Body of pancreas (tissue), 4 donors: ENCODE measurements around the gene PTH1R. TPM values are rescaled to one million over a fixed set of nuclear protein-coding genes. Genes with fewer than 3 reads are reported as not detected.

Experiments
- ATAC-seq: fragments of 150-250 bp; one replicate; pipeline ENCODE4 v1.9.1; 2016
- DNase-seq, 4 donors: peaks; one replicate each; pipeline ENCODE4 v3.0.0-alpha.2; 2019
- H3K27ac ChIP-seq, 4 donors: fragments of 200-600 bp; sonication (generic); 1 replicate in 3 of 4; 2 replicates in 1 of 4; pipeline versions ENCODE4 v1.5.1 to v1.6.1; 2016 to 2019; ENCODE audit warnings: mild to moderate bottlenecking in 1 of 4, mixed read lengths in 1 of 4, moderate library complexity in 1 of 4
- H3K27me3 ChIP-seq, 2 donors: fragments of 200-600 bp; sonication (generic); one replicate each; pipeline ENCODE4 v1.6.0; 2016; ENCODE audit warnings: mild to moderate bottlenecking in 1 of 2
- H3K36me3 ChIP-seq, 2 donors: fragments of 200-600 bp; sonication (generic); replicated peaks in 1 of 2; 2 replicates each; pipeline ENCODE4 v1.5.1; 2016; ENCODE audit warnings: low read depth in 2 of 2; ENCODE audit not compliant: insufficient read depth in 1 of 2
- H3K4me1 ChIP-seq: fragments of 200-600 bp; sonication (generic); one replicate; pipeline ENCODE4 v1.6.0; 2016
- H3K4me3 ChIP-seq, 2 donors: fragments of 200-600 bp; sonication (generic); 1 replicate in 1 of 2; 2 replicates in 1 of 2; pipeline ENCODE4 v1.5.1; 2016 to 2019
- H3K9me3 ChIP-seq, 3 donors: fragments of 200-600 bp; sonication (generic); 1 replicate in 2 of 3; 2 replicates in 1 of 3; pipeline ENCODE4 v1.5.1; 2016
- CTCF ChIP-seq, 7 experiments: fragments of 450-650 bp in 4 of 7; fragments of 200-600 bp in 3 of 7; sonication (generic) in 3 of 7; IDR thresholded peaks; one replicate each; pipeline ENCODE4 v1.5.1; 2016 to 2019; ENCODE audit warnings: antibody characterized with exemption in 7 of 7
- POLR2A ChIP-seq, 3 donors: fragments of 450-650 bp; IDR thresholded peaks; one replicate each; pipeline ENCODE4 v1.6.1; 2016; ENCODE audit warnings: antibody characterized with exemption in 3 of 3, mild to moderate bottlenecking in 2 of 3
- WGBS, 2 donors: methylation state at CpG; one replicate each; pipeline ENCODE4 v1.1.5; 2017; 5-methylcytosine and 5-hydroxymethylcytosine counted together
- intact Hi-C: fragments of 100-400 bp; cut with DNase I; formaldehyde crosslinking; loops from one replicate; pipeline ENCODE4 v1.15.1; 2023
- total RNA-seq, 2 donors: library from RNA; depleted of rRNA; stranded (reverse); fragments of >200 nt; gene quantifications; one replicate each; pipeline ENCODE4 v1.1.0, GENCODE V29; 2016

PTH1R gene
- total RNA-seq, 2 donors from 2014 or later = 1.8 to 8.2 TPM

DNA sequence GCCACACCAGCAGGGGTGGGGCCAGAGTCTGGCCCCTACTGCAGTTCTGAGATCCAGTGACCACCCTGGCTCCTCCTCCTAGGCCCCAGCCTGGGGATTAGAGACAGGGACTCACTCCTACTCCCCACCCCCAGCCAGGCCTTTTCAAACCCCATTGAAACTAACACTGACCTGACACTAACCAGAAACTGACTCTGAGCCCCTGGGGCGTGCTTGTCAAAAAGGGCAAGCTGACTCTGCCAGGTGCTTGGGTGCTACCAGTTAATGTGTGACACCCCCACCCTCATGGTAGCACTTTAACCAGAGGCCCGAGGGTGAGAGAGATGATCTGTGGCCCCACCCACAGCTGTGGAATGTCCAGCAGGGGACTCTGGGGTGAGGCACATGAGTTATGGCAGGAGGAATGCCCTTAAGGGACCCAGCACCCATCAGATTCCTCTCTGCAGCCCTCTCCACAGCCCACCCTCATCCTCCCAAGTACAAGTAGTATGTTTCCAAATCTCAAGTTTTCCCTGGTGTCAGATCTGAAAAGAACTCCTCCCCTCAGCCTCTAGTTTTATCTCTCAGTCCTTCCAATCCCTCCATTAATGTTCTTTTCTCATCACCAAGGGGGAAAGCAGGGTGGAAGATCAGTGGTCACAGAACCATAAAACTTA, 1.4 kb downstream of the PTH1R start:
- H3K27ac ChIP-seq = no peak overlapping the region
- 0 to 27% methylated on average over 1 to 2 of the region's 2 CpGs for WGBS, 2 donors

DNA sequence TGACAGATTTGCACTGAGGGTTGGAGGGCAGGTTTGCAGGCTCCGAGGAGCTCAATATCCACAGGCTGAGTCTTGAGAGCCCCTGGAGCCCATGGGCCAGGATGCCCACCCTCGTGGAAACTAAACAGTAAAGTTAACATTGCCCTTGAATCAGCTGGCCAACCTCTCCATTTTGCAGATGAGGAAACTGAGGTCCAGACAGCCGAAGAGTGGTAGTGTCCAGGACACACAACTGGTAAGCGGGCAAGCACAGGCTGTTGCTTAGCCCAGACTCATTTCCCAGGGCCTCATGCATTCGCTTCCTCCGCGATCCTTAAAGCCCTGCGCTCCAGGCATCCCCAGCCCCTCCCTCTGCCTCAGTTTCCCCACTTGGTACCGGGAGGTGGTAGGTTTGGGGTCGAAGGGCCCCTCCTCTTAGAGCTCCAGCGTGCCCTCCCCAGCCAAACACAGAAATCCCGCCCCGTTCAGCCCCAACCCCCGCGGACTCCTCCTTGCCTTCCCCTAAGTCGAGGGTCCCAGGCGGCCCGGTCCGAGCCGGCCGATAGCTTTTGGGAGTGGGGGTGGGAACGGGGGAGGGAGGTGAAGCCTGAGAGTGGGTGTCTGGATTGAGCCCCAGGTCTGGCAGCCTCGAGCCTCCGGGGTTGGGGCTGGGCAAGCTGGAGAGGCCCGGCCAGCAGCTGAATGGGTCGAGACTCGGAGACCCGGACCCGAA, 3.5 kb downstream of the PTH1R start:
- Histone ChIP-seq H3K9me3 (no peaks in the 10 kb centered on the region), H3K27ac (peak overlapping the region in 1 of 4 donors; percentile 17), H3K4me3 (no peak overlapping the region), H3K4me1 (peaks cover 28% of the 10 kb centered on the region), H3K27me3 (peaks cover 0 to 14% of the 10 kb centered on the region in 2 donors), H3K36me3 (no peaks in the 10 kb centered on the region)
- ATAC-seq (no peak), DNase-seq (no peak)
- intact Hi-C loops = no loop called here
- TF ChIP-seq POLR2A (IDR thresholded peaks at IDR 0.05) = no peak
- no peak for TF ChIP-seq CTCF (IDR thresholded peaks at IDR 0.05)
- WGBS, 2 donors = 39 to 51% methylated on average over 24 to 29 of the region's 29 CpGs

More for the DNA sequence above, 1.4 kb downstream of the PTH1R start:
- peak in 3 of 4 donors; percentile 19 to 49 (median 35) for DNase-seq
- TF ChIP-seq CTCF (IDR thresholded peaks at IDR 0.05) = no peak
- TF ChIP-seq POLR2A (IDR thresholded peaks at IDR 0.05) = no peak
- Histone ChIP-seq H3K36me3 (no peaks in the 10 kb centered on the region), H3K4me3 (no peak overlapping the region), H3K27me3 (peaks cover 0 to 14% of the 10 kb centered on the region in 2 donors), H3K4me1 (peaks cover 28% of the 10 kb centered on the region), H3K9me3 (no peaks in the 10 kb centered on the region)
- intact Hi-C loops = no loop called here
- peak; percentile 12 for ATAC-seq

GRCh38 chr3:46881596-46882376, 4.3 kb downstream of the PTH1R start:
- peaks cover 0 to 14% of the 10 kb centered on the region in 2 donors for H3K27me3 ChIP-seq
- peaks cover 28% of the 10 kb centered on the region for H3K4me1 ChIP-seq
- 5% methylated on average over 23 to 61 of the region's 83 CpGs for whole genome bisulfite sequencing, 2 donors
- DNase-seq (peak in 1 of 4 donors; percentile 23), ATAC-seq (peak; percentile 15)
- intact Hi-C loops = no loop called here
- H3K9me3 ChIP-seq = no peaks in the 10 kb centered on the region
- H3K36me3 ChIP-seq = no peaks in the 10 kb centered on the region
- peak overlapping the region in 2 of 4 donors; percentile 17 to 18 for H3K27ac ChIP-seq
- peak overlapping the region in 1 of 2 donors; percentile 3 for H3K4me3 ChIP-seq
- TF ChIP-seq POLR2A (IDR thresholded peaks at IDR 0.05) (no peak), CTCF (IDR thresholded peaks at IDR 0.05) (no peak)

GRCh38 chr3:46882377-46883053, 5.0 kb downstream of the PTH1R start:
- peak overlapping the region in 1 of 4 donors; percentile 18 for H3K27ac ChIP-seq
- TF ChIP-seq CTCF (IDR thresholded peaks at IDR 0.05) (no peak), POLR2A (IDR thresholded peaks at IDR 0.05) (no peak)
- no peaks in the 10 kb centered on the region for H3K36me3 ChIP-seq
- ATAC-seq (peak; percentile 33), DNase-seq (peak in 1 of 4 donors; percentile 16)
- intact Hi-C loops = no loop called here
- H3K4me3 ChIP-seq = peak overlapping the region in 1 of 2 donors; percentile 3
- no peaks in the 10 kb centered on the region for H3K9me3 ChIP-seq
- H3K27me3 ChIP-seq = peaks cover 0 to 14% of the 10 kb centered on the region in 2 donors
- 0 to 1% methylated on average over 45 to 68 of the region's 72 CpGs for WGBS, 2 donors
- H3K4me1 ChIP-seq = peaks cover 28% of the 10 kb centered on the region
